Heart right ventricle (tissue), 16 donors: ENCODE data around the gene ZWILCH. TPM values are rescaled to one million over a fixed set of nuclear protein-coding genes. Genes with fewer than 3 reads are reported as not detected.

ENCODE experiments used
- ATAC-seq, 8 donors: fragments of 200-7000 bp; cut with Tn5 transposase; one replicate each; pipeline ENCODE4 v1.9.1; 2020; ENCODE audit warnings: mild to moderate bottlenecking in 8 of 8, moderate library complexity in 8 of 8, moderate number of reproducible peaks in 1 of 8
- DNase-seq, 2 donors: peaks; one replicate each; pipeline ENCODE4 v3.0.0-alpha.2; 2020
- H3K27ac ChIP-seq, 10 donors: fragments of 200-600 bp; sonication (generic) in 2 of 10; one replicate each; pipeline versions ENCODE4 v1.5.0 to v1.8.0; 2020 to 2022; ENCODE audit warnings: mild to moderate bottlenecking in 3 of 10
- H3K27me3 ChIP-seq, 7 donors: fragments of 200-600 bp; one replicate each; pipeline ENCODE4 v1.8.0; 2021 to 2022; ENCODE audit warnings: mild to moderate bottlenecking in 2 of 7
- H3K36me3 ChIP-seq, 9 donors: fragments of 200-600 bp; sonication (generic) in 1 of 9; one replicate each; pipeline versions ENCODE4 v1.5.0 to v1.8.0; 2020 to 2022; ENCODE audit warnings: mild to moderate bottlenecking in 2 of 9
- H3K4me1 ChIP-seq, 9 donors: fragments of 200-600 bp; sonication (generic) in 1 of 9; one replicate each; pipeline versions ENCODE4 v1.5.0 to v1.8.0; 2020 to 2022; ENCODE audit warnings: mild to moderate bottlenecking in 4 of 9
- H3K4me3 ChIP-seq, 10 donors: fragments of 200-600 bp; sonication (generic) in 2 of 10; one replicate each; pipeline versions ENCODE4 v1.5.0 to v1.8.0; 2020 to 2022; ENCODE audit warnings: mild to moderate bottlenecking in 7 of 10, moderate library complexity in 2 of 10
- H3K9me3 ChIP-seq, 11 donors: fragments of 200-600 bp in 10 of 11; sonication (generic) in 2 of 11; one replicate each; pipeline versions ENCODE4 v1.5.0 to v1.8.0; 2013 to 2022; ENCODE audit warnings: mild to moderate bottlenecking in 2 of 11, control low read depth in 1 of 11, moderate library complexity in 1 of 11
- CTCF ChIP-seq, 9 donors: fragments of 200-600 bp; sonication (generic) in 2 of 9; IDR thresholded peaks; one replicate each; pipeline versions ENCODE4 v1.5.0 to v1.8.0; 2021 to 2022; ENCODE audit warnings: antibody characterized with exemption in 9 of 9, mild to moderate bottlenecking in 5 of 9, moderate library complexity in 1 of 9
- WGBS, 2 donors: extraction: QIAGEN DNeasy Blood & Tissue Kit; methylation state at CpG; one replicate each; pipeline ENCODE4 v1.1.7; 2013; ENCODE audit warnings: inconsistent platforms in 1 of 2; 5-methylcytosine and 5-hydroxymethylcytosine counted together
- intact Hi-C, 10 donors: fragments of 100-400 bp; cut with DNase I; formaldehyde crosslinking; loops; one replicate each; pipeline versions ENCODE4 v1.11.1 to v1.14.2; 2022
- polyA plus RNA-seq, 2 donors: library from polyadenylated mRNA; stranded (reverse); fragments of 200-250 nt; gene quantifications; one replicate each; pipeline ENCODE4 v1.2.3, GENCODE V29; 2013
- total RNA-seq, 10 donors: library from RNA; stranded (reverse); fragmentation: NEBNext Ultra II Directional in 3 of 10; extraction: Animal tissue kit (Norgen Biotek cat#: 25700) in 3 of 10; gene quantifications; one replicate each; pipeline versions ENCODE4 v1.2.1 to v1.2.4, GENCODE V29; 2021 to 2023
- donor health status: Arrhythmogenic right ventricular cardiomyopathy.
- donor health status: ischemic (EF 13 %, LVEDD 7.1; RV severe dilation, severe dysfunction).
- donor health status: healthy with polysubstance abuse.
- donor health status: DM: no; HTN: yes; CAD: no.
- donor health status: DM: no; HTN: no; CAD: no.
- donor health status: ischemic (EF 25% LVEDD 6.9; RV normal size, moderate dysfunction).
- donor health status: ischemic (EF 25% LVEDD 5.7; RV mildly dilated, moderate dysfunction).
- donor health status: healthy.
- donor health status: DM: yes; HTN: yes; CAD: no.
- donor health status: Ischemic cardiomyopathy.
- donor health status: ischemic (EF 35%, LVEDD 5.7; RV mildly dilated, moderate dysfunction).
- donor health status: nonischemic (EF 11% LVEDD 7.7; RV severe dilation, severe dysfunction).
- donor health status: DM: yes; HTN: yes; CAD: no.
- donor health status: PGD.
- donor health status: ischemic (EF 29% LVEDD 5.4; RV normal size, mild dysfunction).
- donor health status: nonischemic (EF 23%, LVEDD 6.1; RV moderate dilation, normal function).

Gene ZWILCH
- total and polyA plus RNA-seq, 12 donors, result 1.5 to 6.6 (median 2.3) TPM

- intact Hi-C loops, result no loop called here
- Histone ChIP-seq H3K9me3 (no peaks in the 10 kb centered on the region), H3K36me3 (no peaks in the 10 kb centered on the region), H3K27ac (no peak overlapping the region), H3K27me3 (no peaks in the 10 kb centered on the region), H3K4me3 (no peak overlapping the region), H3K4me1 (peaks cover 0 to 7% (median 0%) of the 10 kb centered on the region in 9 donors)
- ATAC-seq (no peak), DNase-seq (no peak)
- 87 to 93% methylated on average over 7 of the region's 7 CpGs for WGBS, 2 donors
- no peak for TF ChIP-seq CTCF (IDR thresholded peaks at IDR 0.05)
These were observed 62.8 kb downstream of the ZWILCH start for GRCh38 chr15:66567897-66568296.

GRCh38 chr15:66569461-66570137, 64.5 kb downstream of the ZWILCH start:
- H3K27me3 ChIP-seq, result no peaks in the 10 kb centered on the region
- TF ChIP-seq CTCF (IDR thresholded peaks at IDR 0.05), result no peak
- WGBS, 2 donors, result 81 to 83% methylated on average over 9 of the region's 9 CpGs
- peaks cover 0 to 16% (median 4%) of the 10 kb centered on the region in 9 donors for H3K4me1 ChIP-seq
- DNase-seq (no peak), ATAC-seq (no peak)
- H3K9me3 ChIP-seq, result no peaks in the 10 kb centered on the region
- no peaks in the 10 kb centered on the region for H3K36me3 ChIP-seq
- intact Hi-C loops, result no loop called here
- no peak overlapping the region for H3K4me3 ChIP-seq
- H3K27ac ChIP-seq, result no peak overlapping the region

- DNase-seq (no peak), ATAC-seq (no peak)
- H3K4me1 ChIP-seq, result peaks cover 0 to 18% (median 4%) of the 10 kb centered on the region in 9 donors
- intact Hi-C loops, result no loop called here
- no peak for TF ChIP-seq CTCF (IDR thresholded peaks at IDR 0.05)
- H3K9me3 ChIP-seq, result no peaks in the 10 kb centered on the region
- no peaks in the 10 kb centered on the region for H3K36me3 ChIP-seq
- H3K27ac ChIP-seq, result no peak overlapping the region
- WGBS, 2 donors, result 84 to 85% methylated on average over 3 of the region's 3 CpGs
- no peaks in the 10 kb centered on the region for H3K27me3 ChIP-seq
- H3K4me3 ChIP-seq, result no peak overlapping the region
These were observed 65.2 kb downstream of the ZWILCH start for GRCh38 chr15:66570327-66570726.

- H3K27ac ChIP-seq, result no peak overlapping the region
- peaks cover 0 to 18% (median 4%) of the 10 kb centered on the region in 9 donors for H3K4me1 ChIP-seq
- ATAC-seq, result no peak
- DNase-seq, result no peak
- intact Hi-C loops, result no loop called here
- no peak overlapping the region for H3K4me3 ChIP-seq
- no peaks in the 10 kb centered on the region for H3K9me3 ChIP-seq
- H3K27me3 ChIP-seq, result no peaks in the 10 kb centered on the region
- H3K36me3 ChIP-seq, result no peaks in the 10 kb centered on the region
- no peak for TF ChIP-seq CTCF (IDR thresholded peaks at IDR 0.05)
- WGBS, 2 donors, result 79 to 92% methylated on average over 6 of the region's 6 CpGs
These were observed 65.8 kb downstream of the ZWILCH start for GRCh38 chr15:66570842-66571478.
